Stomach (tissue), 9 donors: ENCODE data around the gene NEUROD6. TPM values are rescaled to one million over a fixed set of nuclear protein-coding genes. Genes with fewer than 3 reads are reported as not detected.
A peak's percentile ranks its signal among the peaks of the same experiment; 100 is the strongest.

Experiments used
- DNase-seq, 2 donors: peaks; one replicate each; pipeline versions ENCODE4 v3.0.0 to v3.0.0-alpha.2; 2013 to 2019
- H3K27ac ChIP-seq, 5 donors: fragments of 200-600 bp in 4 of 5; sonication (generic) in 4 of 5; one replicate each; pipeline ENCODE4 v1.5.1; 2013 to 2019; ENCODE audit warnings: mild to moderate bottlenecking in 1 of 5, moderate library complexity in 1 of 5
- H3K27me3 ChIP-seq, 3 donors: fragments of 200-600 bp; sonication (generic); one replicate each; pipeline ENCODE4 v1.5.1; 2017 to 2019; ENCODE audit warnings: mixed run types in 1 of 3
- H3K36me3 ChIP-seq, 4 donors: fragments of 200-600 bp; sonication (generic); 1 replicate in 3 of 4; 2 replicates in 1 of 4; pipeline ENCODE4 v1.5.1; 2016 to 2019
- H3K4me1 ChIP-seq, 4 donors: fragments of 200-600 bp; sonication (generic); one replicate each; pipeline ENCODE4 v1.5.1; 2016 to 2019
- H3K4me3 ChIP-seq, 4 donors: fragments of 200-600 bp; sonication (generic) in 3 of 4; one replicate each; pipeline ENCODE4 v1.5.1; 2016 to 2019; ENCODE audit warnings: mild to moderate bottlenecking in 1 of 4
- H3K9me3 ChIP-seq, 4 donors: fragments of 200-600 bp; sonication (generic); one replicate each; pipeline ENCODE4 v1.5.1; 2016 to 2019
- EP300 ChIP-seq: sonication (generic); formaldehyde crosslinking; IDR thresholded peaks from one replicate; pipeline ENCODE4 v1.6.1; 2017; ENCODE audit warnings: antibody characterized with exemption
- POLR2A ChIP-seq, 4 donors: fragments of 450-650 bp; IDR thresholded peaks; one replicate each; pipeline ENCODE4 v1.6.1; 2016; ENCODE audit warnings: antibody characterized with exemption in 4 of 4, control low read depth in 2 of 4, mild to moderate bottlenecking in 1 of 4, moderate library complexity in 1 of 4
- POLR2AphosphoS5 ChIP-seq, 3 donors: sonication (generic); formaldehyde crosslinking; IDR thresholded peaks; one replicate each; pipeline ENCODE4 v1.6.1; 2016; ENCODE audit warnings: antibody characterized with exemption in 3 of 3
- WGBS, 5 donors: extraction: QIAGEN DNeasy Blood & Tissue Kit in 3 of 5; methylation state at CpG; one replicate each; pipeline versions ENCODE4 v1.1.5 to v1.1.7; 2013 to 2018; 5-methylcytosine and 5-hydroxymethylcytosine counted together
- intact Hi-C: fragments of 100-400 bp; cut with DNase I; formaldehyde crosslinking; loops from one replicate; pipeline ENCODE4 v1.15.1; 2023; ENCODE audit warnings: low total_unique reads
- polyA plus RNA-seq, 3 donors: library from polyadenylated mRNA; stranded (reverse); fragments of 200-250 nt; gene quantifications; one replicate each; pipeline ENCODE4 v1.2.3, GENCODE V29; 2013
- total RNA-seq, 5 donors: library from RNA; depleted of rRNA; stranded (reverse); fragments of >200 nt; gene quantifications; one replicate each; pipeline versions ENCODE4 v1.1.0 to v1.2.3, GENCODE V29; 2014 to 2016
- TF ChIP-seq, protein P1 (sequence below), 7 experiments: fragments of 450-650 bp in 4 of 7; fragments of 200-600 bp in 3 of 7; sonication (generic) in 3 of 7; IDR thresholded peaks; one replicate each; pipeline ENCODE4 v1.5.1; 2016 to 2019; ENCODE audit warnings: antibody characterized with exemption in 7 of 7, control low read depth in 2 of 7, mild to moderate bottlenecking in 1 of 7
- donor health status: healthy with polysubstance abuse.
- donor health status: Bipolar disorder and iron deficiency.
- donor health status: healthy.

The NEUROD6 gene
- total and polyA plus RNA-seq, 8 donors = not detected

DNA sequence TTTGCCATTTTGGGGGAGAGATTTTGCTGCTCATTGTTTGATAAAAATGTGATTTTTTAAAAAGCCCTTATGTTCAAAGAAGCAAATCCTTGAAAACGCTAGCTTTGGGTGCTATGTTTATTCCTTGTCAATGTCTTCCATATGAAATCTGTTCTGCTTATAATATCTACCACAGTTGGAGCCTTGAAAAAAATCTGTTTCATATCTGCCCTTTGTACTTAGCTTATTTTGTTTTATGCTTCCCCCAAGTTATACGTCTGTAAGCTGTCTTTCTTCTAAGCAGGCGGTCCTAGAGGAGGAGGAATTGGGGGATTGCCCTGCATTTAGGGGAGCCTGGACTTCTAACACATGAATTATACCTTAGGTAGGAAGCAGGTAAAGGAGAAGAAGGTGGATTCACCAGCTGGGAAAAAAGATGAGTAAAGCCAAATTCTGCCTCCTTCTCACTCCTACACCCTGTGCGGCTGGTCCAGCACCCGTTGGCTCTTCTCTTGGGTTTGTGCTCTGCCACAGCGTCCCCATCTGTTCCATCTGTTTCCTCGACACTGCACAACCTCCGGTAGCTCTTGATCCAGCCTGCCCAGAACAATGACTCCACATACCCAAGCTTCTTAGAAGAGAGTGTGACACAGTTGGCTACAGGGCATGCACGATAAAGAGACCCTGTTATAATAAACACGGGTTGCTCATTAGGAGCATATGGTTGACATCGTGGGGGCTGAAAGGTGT, 31.9 kb upstream of the NEUROD6 start:
- H3K36me3 ChIP-seq = no peaks in the 10 kb centered on the region
- H3K9me3 ChIP-seq = no peaks in the 10 kb centered on the region
- peak overlapping the region in 4 of 5 donors; percentile 17 to 62 (median 34) for H3K27ac ChIP-seq
- H3K4me3 ChIP-seq = no peak overlapping the region
- intact Hi-C loops = no loop called here
- DNase-seq = no peak
- H3K27me3 ChIP-seq = peaks cover 0 to 9% (median 0%) of the 10 kb centered on the region in 3 donors
- TF ChIP-seq, protein P1, sequence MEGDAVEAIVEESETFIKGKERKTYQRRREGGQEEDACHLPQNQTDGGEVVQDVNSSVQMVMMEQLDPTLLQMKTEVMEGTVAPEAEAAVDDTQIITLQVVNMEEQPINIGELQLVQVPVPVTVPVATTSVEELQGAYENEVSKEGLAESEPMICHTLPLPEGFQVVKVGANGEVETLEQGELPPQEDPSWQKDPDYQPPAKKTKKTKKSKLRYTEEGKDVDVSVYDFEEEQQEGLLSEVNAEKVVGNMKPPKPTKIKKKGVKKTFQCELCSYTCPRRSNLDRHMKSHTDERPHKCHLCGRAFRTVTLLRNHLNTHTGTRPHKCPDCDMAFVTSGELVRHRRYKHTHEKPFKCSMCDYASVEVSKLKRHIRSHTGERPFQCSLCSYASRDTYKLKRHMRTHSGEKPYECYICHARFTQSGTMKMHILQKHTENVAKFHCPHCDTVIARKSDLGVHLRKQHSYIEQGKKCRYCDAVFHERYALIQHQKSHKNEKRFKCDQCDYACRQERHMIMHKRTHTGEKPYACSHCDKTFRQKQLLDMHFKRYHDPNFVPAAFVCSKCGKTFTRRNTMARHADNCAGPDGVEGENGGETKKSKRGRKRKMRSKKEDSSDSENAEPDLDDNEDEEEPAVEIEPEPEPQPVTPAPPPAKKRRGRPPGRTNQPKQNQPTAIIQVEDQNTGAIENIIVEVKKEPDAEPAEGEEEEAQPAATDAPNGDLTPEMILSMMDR (IDR thresholded peaks at IDR 0.05) = no peak
- TF ChIP-seq POLR2A (IDR thresholded peaks at IDR 0.05) (no peak), POLR2AphosphoS5 (IDR thresholded peaks at IDR 0.05) (no peak), EP300 (no peak)
- 43 to 57% (median 56%) methylated on average over 11 of the region's 11 CpGs for WGBS, 5 donors
- H3K4me1 ChIP-seq = peaks cover 0 to 24% (median 10%) of the 10 kb centered on the region in 4 donors

DNA sequence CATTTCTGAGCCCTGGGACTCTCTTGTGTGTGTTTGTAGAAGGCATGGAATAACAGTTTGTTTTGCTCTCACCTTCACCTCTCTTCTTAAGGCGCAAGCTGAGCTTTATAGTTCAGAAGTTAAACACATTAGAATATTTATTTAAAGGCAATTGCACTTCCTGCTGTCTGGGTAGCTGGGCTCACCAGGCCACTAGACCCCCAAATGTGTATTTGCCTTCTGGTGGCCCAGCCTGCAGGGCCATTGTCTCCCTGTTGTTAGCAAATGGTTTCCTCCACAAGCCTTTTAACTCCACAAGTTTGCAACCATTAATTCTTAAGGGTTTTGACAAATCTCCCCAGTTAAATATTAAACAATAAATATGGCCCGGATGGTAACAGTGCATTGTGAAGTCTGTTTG, 31.1 kb upstream of the NEUROD6 start:
- intact Hi-C loops = no loop called here
- 21 to 34% (median 31%) methylated on average over 2 of the region's 2 CpGs for whole genome bisulfite sequencing, 5 donors
- TF ChIP-seq EP300 = no peak
- TF ChIP-seq, protein P1 (IDR thresholded peaks at IDR 0.05) = no peak
- TF ChIP-seq POLR2A (IDR thresholded peaks at IDR 0.05) = no peak
- DNase-seq = no peak
- Histone ChIP-seq H3K4me1 (peaks cover 0 to 24% (median 10%) of the 10 kb centered on the region in 4 donors), H3K36me3 (no peaks in the 10 kb centered on the region), H3K27ac (peak overlapping the region in 3 of 5 donors; percentile 14 to 62 (median 32)), H3K9me3 (no peaks in the 10 kb centered on the region), H3K4me3 (no peak overlapping the region), H3K27me3 (peaks cover 0 to 9% (median 0%) of the 10 kb centered on the region in 3 donors)

DNA sequence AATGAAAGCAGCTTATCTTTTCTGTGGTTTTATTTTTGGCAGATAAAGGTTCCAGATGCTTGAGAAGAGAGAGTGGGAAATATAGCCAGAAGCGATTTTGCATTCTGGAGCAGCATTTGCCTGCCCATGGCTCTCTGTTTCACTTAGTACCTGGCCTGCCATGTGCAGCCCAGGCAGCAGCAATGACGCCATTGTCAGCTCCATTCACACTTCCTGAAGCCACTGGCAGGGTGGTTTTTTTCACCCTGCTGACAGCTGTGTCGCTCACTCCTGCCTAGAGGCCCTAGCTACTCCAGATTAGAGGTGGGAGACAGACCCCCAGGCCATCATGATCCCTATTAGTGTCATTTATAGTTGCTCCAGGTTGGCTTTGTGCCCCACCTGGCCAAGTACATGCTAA, 30.1 kb upstream of the NEUROD6 start:
- no peak overlapping the region for H3K4me3 ChIP-seq
- H3K4me1 ChIP-seq = peaks cover 0 to 24% (median 10%) of the 10 kb centered on the region in 4 donors
- TF ChIP-seq POLR2AphosphoS5 (IDR thresholded peaks at IDR 0.05) (no peak), POLR2A (IDR thresholded peaks at IDR 0.05) (no peak), EP300 (no peak)
- TF ChIP-seq, protein P1 (IDR thresholded peaks at IDR 0.05) = no peak
- no peaks in the 10 kb centered on the region for H3K36me3 ChIP-seq
- H3K9me3 ChIP-seq = no peaks in the 10 kb centered on the region
- WGBS, 5 donors = 30 to 48% (median 34%) methylated on average over 3 of the region's 3 CpGs
- intact Hi-C loops = no loop called here
- H3K27me3 ChIP-seq = peaks cover 0 to 9% (median 0%) of the 10 kb centered on the region in 3 donors
- peak overlapping the region in 4 of 5 donors; percentile 1 to 69 (median 38) for H3K27ac ChIP-seq
- DNase-seq = no peak

DNA sequence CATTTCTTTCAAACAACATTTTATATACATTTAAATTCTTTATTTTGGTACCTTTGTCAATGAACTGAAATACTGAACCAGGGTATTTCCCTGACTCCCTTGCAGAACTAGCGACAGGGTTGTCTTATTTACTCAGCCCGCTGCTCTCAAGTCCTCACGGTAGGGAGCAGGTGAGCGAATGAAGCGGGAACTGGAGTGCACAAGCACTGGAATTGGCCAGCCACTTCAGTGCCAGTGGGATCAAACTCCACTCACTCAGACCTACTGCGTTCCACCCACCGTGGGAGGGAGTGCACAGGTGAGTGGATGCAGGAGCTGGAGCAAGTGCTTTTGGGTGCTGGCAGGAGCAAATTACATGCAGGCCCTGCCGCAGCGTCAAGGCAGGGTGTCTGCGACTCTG, 28.1 kb upstream of the NEUROD6 start:
- H3K27me3 ChIP-seq = peaks cover 0 to 9% (median 4%) of the 10 kb centered on the region in 3 donors
- H3K4me3 ChIP-seq = no peak overlapping the region
- intact Hi-C loops = no loop called here
- no peaks in the 10 kb centered on the region for H3K36me3 ChIP-seq
- no peak overlapping the region for H3K27ac ChIP-seq
- H3K4me1 ChIP-seq = peaks cover 0 to 24% (median 10%) of the 10 kb centered on the region in 4 donors
- WGBS, 5 donors = 79 to 96% (median 87%) methylated on average over 10 of the region's 10 CpGs
- H3K9me3 ChIP-seq = no peaks in the 10 kb centered on the region
- DNase-seq = no peak
- TF ChIP-seq, protein P1 (IDR thresholded peaks at IDR 0.05) = no peak
- TF ChIP-seq POLR2AphosphoS5 (IDR thresholded peaks at IDR 0.05) (no peak), EP300 (no peak), POLR2A (IDR thresholded peaks at IDR 0.05) (no peak)
